Stimulated activated CD4-positive, alpha-beta T cell treated with anti-CD3 and anti-CD28 coated beads, Interleukin-12 subunit alpha, Interleukin-12 subunit beta, amount 100 ng/mL, for 24 hours (primary cell): ENCODE data around the gene RBM19.

Source experiments
- DNase-seq, 2 experiments: peaks; one replicate each; pipeline ENCODE4 v3.0.0-alpha.2; 2020; ENCODE audit warnings: low read depth in 2 of 2

The RBM19 gene

DNA sequence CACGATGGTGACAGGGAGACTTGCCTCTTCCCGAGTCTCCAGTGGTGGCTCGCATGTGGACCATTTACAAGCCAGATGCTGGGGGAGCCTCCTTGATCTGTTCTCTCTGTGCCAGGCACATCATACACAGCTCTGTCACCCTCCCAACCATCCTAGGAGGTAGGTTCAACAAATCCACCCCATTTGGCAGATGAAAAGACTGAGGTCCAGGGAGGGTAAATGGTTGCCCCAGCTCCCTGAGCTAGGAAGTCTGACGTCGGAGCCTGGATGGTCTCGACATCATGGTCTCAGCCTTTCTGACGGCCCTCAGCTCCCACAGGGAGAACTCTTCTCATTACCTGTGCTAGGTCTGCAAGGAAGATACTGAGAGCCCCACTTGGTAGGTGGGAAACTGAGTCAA lies 189.6 kb downstream of the RBM19 start:
- DNase-seq = no peak

DNA sequence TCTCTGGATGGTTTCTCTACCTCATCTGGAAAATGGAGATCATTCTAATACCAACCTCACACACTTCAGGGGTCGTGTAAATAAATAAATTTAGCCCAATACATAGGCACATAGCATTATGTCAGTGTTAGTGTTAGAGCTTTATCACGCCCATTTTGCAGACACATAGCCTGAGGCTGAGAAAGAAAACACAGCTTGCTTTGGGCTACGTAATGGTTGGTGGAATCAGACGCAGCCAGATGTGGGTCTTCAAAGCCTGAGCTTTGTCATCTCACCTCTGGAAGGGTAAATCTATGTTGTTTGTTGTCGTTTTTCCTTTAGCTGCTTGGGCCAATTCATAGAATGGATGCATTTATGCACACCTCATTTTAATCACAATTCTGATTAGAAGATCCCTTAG lies 191.6 kb downstream of the RBM19 start:
- no peak for DNase-seq

DNA sequence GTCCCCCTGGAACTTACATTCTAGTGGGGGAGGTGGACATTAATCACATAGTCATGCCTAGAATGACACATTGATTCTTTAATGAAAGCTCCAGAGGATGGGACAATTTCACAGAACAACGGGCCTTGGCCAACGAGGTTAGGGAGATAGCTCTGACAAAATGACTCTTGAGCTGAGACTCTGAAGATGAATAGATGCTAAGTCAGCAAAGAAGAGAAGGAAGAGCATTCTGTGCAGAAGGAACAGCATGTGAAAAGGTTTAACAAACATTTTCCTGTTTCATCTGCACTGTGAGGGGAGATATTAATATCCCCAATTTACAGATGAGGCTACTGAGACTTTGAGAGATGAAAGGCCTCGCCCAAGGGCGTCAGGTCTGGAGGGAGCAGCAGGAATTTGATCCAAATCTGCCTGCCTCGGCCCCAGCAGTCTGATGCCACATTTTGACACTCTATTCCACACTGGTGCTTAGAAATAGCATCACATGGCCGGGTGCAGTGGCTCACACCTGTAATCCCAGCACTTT lies 193.6 kb downstream of the RBM19 start:
- DNase-seq = no peak

DNA sequence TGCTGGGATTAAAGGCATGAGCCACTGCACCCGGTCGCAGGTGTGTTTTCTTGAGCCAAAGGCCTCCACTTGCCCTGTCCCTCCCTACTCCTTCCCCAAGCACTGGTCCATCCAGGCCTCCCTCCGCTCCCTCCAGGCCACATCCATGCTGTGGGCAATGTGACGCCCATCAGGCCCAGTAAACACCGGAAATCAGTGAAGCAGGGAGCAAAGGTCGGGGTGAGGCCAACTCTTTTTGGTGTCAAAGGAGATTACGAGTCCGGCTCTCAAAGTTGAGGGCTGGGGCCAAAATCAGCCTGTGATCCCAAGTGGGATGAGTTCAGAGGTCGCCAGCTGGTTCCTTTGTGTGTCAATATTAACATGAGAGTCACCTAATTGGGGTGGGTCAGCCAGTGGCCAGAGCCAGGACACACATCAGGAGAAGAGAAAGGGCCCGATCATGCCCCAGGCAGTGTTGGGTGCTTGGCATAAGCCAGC lies 195.7 kb downstream of the RBM19 start:
- DNase-seq = no peak

DNA sequence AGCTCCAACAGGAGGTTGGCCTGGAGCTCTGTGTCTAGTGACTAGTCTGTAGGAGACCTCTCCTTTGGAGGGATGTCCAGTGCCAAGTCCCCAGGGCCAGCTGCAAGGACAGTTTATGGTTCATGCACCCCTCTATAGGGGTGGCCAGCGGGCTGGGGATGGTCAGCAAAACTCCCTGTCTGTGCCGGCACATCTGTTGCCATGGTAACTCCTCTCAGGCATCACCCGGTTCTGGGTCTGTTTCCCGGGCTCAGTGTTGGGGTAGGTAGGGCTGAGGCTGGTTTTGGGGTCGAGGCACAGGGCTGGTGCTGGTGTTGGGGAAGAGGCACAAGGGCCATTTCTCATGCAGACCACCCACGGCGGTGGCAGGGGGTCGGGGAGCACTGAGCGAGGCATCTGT lies 196.8 kb downstream of the RBM19 start:
- DNase-seq = no peak

DNA sequence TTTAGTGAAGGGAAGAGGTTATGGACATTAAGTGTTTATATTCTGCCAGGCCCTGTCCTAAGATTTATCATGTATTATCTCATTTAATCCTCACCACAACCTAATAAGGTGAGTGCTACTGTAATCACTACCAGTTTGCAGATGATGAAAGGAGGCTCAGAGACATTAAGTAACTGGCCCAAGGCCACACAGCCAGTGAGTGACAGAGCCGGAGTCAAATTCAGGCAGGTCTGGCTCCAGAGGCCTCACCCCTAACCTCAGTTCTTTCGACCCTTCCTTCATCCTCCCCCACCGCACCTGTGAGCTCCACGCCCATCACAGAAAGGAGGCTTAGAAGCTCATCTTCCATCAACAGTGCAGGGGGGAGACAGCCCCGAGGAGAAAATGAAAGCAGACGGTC lies 197.3 kb downstream of the RBM19 start:
- no peak for DNase-seq

DNA sequence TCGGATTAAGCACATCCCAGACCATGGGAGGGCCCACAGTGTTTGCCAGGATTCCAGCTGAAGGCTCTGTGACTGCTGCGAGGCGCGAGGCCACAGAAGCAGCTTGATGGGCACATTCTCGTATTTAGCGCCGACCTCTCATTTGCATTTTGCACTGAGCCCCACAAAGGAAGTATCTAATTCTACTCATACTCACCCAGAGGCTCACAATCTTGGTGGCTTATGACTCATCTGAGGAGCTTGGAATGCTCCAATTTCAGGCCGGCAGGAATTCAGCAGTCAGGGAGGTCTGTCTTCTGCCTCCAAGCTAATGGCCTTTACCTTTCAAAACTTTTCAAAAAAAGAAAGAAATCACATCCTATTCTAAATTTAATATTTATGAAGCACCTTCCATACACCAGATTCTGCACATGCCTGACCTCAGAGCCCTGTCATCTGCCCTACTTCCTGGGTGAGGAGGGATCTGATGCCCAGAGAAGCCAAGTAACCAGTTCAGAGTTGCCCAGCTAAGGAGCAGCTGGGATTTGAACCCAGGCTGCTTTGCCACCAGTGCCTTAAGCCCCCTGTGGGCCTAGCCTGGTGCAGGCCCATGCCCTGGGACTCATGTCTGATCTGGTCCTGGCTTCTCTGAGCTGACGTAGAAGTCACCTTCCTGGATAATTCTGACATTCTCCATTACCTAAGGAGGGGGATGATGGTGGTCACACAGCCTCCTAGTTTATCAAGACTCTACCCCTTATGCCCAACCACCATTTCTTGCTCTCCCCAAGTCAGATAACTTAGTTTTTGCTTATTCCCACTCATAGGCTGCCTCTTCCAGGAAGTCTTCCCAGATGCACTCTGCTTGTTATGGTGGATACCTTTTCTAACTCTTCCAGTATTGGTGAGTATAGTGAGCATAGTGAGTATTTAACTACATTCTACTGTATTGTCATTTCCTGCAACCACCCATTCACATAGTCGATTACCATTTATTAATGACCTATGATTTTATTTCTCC lies 198.9 kb downstream of the RBM19 start:
- no peak for DNase-seq
